NCI-H1105 (cell line): ENCODE results near the gene ANXA8L1.
"Not testable (repeated sequence)": the region's sequence is repeated elsewhere in the genome, so short reads cannot be mapped to it uniquely, and the experiment has no call there.

ENCODE experiments used
- DNase-seq: peaks from one replicate; lab custom pipeline; 2025; lab: John Stamatoyannopoulos, UW

ANXA8L1 gene

DNA sequence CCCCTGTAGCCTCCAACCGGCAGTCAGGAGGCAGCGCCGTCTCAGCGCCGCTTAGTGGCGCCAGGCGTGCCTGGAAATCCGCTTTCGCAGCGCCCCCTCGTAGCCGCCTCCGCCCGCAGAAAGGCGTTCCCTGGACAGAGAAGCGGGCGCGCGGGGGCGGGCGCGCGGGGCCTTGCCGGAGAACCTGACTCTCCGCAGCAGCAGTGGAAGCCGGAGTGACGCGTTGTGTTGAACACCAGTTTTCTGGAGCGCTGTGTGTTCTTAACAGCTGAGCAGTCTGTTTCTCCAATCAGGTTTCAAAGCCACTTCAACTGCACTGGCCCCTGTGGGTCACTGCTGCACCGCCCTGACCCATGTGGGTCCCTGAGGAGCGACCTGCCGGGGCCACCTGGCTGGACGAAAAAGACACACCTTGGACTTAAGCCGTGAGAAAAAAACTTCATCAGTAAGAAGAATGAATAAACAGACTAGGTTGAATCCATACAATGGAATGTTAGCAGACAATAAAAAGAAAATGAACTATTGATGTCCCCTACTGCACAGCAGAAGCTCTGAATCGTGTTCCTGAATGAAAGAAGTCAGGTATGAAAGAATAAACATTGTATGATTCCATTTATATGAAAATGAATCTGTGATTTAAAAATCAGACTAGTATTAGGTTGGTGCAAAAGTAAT lies 22.8 kb downstream of the ANXA8L1 start:
- not testable (repeated sequence) for DNase-seq

- not testable (repeated sequence) for DNase-seq
Observed at GRCh38 chr10:46409556-46409955, 34.0 kb downstream of the ANXA8L1 start.

DNA sequence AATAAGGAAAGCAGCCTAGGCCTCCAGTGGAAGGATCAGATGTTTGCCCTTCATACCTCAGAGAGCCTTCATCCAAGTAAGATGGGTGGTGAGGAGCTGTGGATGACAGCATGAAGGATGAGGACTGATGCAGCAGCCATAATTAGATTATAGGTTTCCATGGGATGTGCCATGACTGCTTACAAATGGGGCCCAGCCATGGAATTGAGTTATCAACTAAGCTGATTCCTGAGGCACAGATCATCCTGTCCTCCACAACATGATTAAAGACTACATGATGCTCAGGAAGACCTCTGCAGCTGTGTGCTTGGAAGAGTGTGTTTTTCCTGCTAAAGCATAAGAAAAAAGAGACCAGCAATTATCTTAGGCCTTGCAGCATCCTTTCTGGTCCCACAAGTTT lies 35.5 kb downstream of the ANXA8L1 start:
- DNase-seq = not testable (repeated sequence)

- not testable (repeated sequence) for DNase-seq
Observed at GRCh38 chr10:46412665-46413064, 37.1 kb downstream of the ANXA8L1 start.

GRCh38 chr10:46415291-46415690 lies 39.7 kb downstream of the ANXA8L1 start:
- DNase-seq = not testable (repeated sequence)

- DNase-seq = not testable (repeated sequence)
Observed at GRCh38 chr10:46418283-46418682, 42.7 kb downstream of the ANXA8L1 start.

- not testable (repeated sequence) for DNase-seq
Observed at GRCh38 chr10:46419570-46420379, 44.2 kb downstream of the ANXA8L1 start.

GRCh38 chr10:46423550-46423949 lies 48.0 kb downstream of the ANXA8L1 start:
- not testable (repeated sequence) for DNase-seq

GRCh38 chr10:46440942-46441341 lies 65.4 kb downstream of the ANXA8L1 start:
- not testable (repeated sequence) for DNase-seq
